HG02852 (cell line): ENCODE data around the gene NUP205.
A peak's percentile ranks its signal among the peaks of the same experiment; 100 is the strongest.

Experiments used
- ATAC-seq: cut with Tn5 transposase; IDR thresholded peaks from one replicate; pipeline ENCODE4 v1.9.1; 2021; ENCODE audit warnings: mild to moderate bottlenecking, moderate library complexity; ENCODE audit not compliant: unreplicated experiment

NUP205 gene, protein sequence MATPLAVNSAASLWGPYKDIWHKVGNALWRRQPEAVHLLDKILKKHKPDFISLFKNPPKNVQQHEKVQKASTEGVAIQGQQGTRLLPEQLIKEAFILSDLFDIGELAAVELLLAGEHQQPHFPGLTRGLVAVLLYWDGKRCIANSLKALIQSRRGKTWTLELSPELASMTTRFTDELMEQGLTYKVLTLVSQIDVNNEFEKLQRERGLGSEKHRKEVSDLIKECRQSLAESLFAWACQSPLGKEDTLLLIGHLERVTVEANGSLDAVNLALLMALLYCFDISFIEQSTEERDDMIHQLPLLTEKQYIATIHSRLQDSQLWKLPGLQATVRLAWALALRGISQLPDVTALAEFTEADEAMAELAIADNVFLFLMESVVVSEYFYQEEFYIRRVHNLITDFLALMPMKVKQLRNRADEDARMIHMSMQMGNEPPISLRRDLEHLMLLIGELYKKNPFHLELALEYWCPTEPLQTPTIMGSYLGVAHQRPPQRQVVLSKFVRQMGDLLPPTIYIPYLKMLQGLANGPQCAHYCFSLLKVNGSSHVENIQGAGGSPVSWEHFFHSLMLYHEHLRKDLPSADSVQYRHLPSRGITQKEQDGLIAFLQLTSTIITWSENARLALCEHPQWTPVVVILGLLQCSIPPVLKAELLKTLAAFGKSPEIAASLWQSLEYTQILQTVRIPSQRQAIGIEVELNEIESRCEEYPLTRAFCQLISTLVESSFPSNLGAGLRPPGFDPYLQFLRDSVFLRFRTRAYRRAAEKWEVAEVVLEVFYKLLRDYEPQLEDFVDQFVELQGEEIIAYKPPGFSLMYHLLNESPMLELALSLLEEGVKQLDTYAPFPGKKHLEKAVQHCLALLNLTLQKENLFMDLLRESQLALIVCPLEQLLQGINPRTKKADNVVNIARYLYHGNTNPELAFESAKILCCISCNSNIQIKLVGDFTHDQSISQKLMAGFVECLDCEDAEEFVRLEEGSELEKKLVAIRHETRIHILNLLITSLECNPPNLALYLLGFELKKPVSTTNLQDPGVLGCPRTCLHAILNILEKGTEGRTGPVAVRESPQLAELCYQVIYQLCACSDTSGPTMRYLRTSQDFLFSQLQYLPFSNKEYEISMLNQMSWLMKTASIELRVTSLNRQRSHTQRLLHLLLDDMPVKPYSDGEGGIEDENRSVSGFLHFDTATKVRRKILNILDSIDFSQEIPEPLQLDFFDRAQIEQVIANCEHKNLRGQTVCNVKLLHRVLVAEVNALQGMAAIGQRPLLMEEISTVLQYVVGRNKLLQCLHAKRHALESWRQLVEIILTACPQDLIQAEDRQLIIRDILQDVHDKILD (N-terminal part only)

DNA sequence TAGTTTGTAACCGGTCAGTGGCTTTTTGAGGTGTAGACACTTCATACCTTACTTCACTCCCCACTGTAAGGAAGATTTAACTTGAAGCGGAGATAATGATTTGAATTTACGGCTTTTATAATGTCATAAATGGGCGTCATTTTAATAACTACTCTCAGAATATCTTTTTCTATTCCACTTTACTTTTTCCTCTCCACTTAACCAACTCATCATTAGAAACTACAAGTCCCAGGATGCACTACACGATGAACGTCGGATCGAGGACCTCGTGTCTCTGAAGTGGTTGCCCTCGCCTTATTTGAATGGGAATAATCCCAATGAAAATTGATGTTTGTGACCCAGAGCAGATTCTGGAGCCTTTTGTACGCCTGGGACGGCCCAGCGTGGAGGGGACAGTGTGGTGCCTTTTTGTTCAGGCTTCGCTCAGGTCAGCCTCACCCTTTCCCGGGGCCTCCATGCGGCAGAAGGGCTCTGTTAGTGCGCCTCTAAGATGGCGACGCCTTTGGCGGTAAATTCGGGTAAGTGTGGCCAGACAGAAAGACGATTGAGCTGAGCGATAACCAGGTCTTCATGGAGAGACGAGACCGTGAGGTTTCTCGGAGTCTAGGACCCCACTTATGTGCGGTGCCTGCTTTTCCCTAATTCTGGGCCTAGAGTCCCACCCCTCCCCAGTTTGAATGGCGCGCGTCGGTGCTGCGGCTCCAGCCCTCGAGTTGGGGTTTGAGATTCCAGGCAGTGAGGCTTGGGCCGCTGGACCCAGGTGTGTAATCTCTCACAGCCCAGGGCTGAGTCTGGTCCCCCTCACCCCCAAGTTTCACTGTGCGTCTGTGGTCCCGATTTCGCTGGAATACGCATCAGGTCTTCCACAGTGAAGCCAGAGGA, at the start of gene NUP205:
Gene NUP205 (plus strand): TSS at position 463 of the 882 bp plus-strand sequence. CDS start 28 bp downstream, at position 491.
- peak; percentile 67 for ATAC-seq

DNA sequence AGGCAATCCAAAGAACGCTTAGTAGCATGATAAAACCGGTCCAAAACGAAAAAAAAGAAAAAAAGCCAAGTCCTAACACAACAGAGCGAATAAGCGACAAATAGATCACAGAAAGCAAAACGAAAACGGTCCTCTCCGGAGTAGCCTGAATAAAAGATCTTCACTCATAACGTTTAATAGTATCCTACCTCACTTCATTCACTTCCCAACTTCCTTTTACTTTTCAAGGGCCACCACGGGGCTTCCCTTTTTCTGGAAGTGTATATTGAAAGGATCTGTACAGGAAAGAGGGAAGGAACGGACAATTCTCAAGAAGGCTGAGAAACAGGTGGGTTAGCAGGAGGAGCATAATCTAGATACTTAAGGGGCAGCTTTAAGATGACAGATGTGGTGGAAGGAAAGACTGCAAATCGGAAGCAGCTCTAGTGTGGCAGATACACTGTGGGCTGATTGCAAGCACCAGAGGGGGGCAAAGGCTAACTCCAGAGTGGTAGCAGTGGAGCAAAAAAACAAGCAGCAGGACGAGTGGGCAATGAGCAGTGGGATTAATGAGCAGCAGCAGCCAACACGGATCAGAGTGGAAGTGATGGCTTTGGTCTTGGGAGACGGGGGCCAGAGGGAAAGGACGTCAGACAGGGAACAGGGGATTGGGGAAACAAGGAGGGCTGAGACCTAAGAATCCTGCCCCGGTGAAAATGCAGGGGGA, 48.7 kb upstream of the NUP205 start:
- ATAC-seq, result peak; percentile 19

DNA sequence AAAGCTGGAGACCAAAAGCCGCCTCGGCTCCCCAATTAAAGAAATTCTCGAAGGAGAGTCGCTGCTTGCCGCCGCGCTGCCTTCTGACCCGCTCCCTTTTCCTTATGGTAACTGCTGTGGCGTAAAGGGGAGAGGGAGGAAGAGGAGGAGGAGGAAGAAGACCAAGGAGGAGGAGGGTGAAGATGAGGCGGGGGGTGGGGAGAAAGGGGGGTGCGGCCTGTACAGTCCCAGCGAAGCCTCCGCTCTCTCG, 48.2 kb upstream of the NUP205 start:
- ATAC-seq, result no peak

DNA sequence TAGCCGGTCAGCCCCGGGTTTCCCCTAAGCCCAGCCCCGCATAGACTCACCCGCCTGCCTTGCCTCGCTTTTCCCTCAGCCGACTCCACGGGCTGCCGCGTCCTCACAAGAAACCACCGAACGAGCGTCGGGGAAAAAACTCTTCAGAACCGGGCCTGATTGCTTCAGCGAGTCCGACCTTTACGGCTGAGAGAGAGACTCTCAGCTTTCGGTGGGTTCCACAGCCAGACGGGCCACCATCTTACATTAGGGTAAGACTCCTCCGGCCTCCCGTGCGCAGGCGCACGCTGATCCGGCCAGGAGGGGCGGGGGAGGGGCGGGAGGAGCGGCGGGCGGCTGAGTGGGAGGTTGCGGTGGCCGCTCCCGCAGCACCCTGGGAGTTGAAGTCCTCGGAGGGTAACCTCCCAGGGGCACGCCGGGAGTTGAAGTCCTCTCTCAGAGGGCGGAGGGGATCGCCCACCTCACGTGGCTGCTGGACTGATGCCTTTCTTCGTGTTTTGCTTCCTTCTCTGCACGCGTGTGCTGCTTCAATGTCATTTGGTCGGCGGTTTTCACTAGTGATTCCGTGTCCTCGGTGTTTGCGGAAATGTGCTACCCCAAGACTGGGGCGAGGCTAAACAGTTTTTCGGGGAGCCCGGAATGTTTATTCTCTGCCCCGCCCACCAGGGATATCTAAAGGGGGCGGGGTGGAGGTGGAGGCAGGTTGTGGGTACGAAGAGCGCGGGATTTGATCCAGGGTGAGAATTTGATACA, 47.7 kb upstream of the NUP205 start, which contains the start of gene CNOT4:
Gene CNOT4 (minus strand): TSS at position 264 of the 753 bp plus-strand sequence. CDS start 71,771 bp downstream, outside the sequence.
- peak; percentile 94 for ATAC-seq

DNA sequence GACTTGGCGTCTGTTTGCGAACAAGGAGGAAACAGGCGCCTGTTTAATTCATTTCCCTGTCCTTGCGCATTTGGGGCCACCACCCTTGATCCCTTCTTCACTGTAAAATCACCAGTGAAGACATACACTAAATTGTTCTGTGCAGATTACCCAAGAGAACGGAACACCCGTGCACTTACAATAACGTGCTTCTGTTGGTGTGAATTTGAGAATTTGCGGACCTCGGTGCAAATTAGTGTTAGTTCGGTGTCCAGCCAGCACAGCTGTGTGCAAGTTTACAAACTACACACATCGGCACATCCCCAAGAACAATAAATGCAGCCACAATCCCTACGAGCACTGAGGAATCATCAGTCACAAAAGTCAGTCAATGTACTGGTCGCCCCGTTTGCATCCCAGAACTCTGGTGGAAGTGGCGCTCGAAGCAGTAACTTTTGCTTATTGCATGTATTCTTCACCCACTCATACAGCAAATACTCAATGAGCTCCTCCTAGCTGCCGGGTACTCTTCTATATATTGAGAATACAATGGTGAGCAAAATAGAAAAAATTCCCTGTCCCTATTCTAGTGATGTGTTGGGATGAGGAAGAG, 47.0 kb upstream of the NUP205 start:
- no peak for ATAC-seq

DNA sequence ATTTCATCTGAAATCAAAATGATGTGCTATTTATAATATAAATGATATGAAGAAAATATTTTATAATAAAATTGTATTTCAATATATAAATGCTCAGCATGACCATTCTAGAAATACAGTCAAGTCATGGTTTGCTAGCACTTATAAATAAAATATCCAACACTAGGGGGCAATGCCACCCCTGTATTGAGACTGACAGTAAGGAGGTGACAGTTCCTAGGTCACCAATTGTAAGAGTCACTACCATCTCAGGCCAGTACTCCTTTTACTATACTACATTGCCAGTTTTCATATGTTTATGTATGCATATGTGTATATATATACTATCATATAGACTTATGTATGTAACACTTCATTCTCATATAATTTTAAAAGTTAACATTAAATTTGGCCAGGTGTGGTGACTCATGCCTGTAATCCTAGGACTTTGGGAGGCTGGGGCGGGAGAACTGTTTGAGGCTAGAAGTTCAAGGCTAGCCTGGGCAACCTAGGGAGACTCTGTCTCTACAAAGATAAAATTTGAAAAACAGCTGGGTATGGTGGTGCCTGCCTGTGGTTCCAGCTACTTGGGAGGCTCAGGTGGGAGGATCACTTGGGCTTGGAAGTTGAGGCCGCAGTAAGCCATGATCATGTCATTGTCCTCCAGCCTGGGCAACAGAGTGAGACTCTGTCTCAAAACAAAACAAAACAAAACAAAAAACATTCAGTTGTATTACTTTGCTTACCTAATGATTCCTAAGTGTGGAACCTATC, 45.4 kb upstream of the NUP205 start:
- ATAC-seq, result peak; percentile 33

DNA sequence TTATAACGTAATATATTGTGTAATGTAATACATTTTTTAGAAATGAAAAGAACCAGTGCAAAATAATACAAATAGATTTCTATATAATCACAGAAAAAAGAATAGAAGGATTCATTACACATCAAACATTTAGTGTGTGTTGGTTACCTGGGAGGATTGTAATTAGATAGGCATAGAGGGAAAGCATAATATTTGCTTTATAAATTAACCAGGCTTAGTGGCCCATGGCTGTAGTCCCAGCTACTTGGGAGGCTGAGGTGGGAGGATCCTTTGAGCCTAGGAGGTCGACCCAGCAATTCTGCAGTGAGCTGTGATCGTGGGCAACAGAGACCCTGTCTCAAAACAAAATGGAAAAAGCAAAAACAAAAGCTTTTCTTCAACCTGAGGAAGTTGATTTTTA, 42.9 kb upstream of the NUP205 start:
- ATAC-seq, result no peak

DNA sequence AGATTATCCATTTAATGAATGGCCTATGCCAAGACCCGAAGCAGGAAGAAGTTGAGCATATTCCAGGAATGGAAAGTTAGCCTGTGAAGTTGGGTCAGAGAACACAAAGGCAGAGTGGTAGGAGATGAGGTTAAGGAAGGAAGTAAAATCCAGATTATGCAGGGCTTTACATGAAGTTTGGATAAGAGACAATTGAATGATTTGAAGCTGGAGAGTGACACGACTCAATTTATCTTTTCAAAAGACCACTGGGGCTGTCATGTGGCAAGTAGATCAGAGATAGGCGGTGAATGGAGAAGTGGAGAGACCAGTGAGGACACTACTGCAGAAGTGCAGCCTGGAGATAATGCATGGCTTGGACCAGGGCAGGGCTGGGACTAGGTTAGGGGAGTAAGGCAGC, 40.7 kb upstream of the NUP205 start:
- ATAC-seq, result no peak

DNA sequence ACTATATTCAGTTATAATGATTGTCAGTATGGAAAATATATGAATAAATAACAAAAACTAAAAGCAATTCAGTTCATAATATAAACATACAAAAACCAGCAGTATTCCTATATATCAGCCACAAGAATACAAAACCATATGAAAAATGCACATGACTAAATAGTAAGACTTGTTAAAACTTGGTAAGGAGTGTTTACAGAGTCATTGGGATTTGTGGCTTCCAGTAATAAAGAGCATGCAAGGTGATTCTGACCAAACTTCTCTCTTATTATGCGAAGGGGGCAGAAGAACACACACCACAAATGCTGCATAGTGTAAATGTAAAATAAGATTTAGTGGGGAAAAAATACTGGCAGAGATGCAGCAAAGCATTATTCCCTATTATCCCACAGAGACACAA, 39.0 kb upstream of the NUP205 start:
- no peak for ATAC-seq

DNA sequence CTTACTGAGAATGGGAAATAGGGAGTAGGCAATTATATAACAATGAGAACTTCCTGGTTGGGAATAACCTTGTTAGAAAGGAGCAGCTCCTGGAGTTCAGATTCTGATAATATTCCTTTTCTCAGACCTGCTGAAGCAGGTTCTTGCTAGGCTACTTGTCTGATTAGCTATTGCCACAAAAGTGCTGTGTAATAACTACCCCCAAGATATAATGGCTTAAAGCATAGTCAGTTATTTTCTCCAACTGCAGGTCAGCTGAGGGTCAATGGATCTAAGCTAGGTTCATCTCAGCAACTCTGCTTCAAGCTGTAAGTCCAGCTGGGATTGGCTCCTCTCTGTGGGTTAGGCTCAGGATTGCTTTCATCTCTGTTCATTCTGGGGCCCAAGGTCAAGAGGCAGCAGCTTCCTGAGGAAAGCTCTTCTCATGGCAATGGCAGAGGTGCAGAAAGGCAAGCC, 38.5 kb upstream of the NUP205 start:
- ATAC-seq, result no peak

DNA sequence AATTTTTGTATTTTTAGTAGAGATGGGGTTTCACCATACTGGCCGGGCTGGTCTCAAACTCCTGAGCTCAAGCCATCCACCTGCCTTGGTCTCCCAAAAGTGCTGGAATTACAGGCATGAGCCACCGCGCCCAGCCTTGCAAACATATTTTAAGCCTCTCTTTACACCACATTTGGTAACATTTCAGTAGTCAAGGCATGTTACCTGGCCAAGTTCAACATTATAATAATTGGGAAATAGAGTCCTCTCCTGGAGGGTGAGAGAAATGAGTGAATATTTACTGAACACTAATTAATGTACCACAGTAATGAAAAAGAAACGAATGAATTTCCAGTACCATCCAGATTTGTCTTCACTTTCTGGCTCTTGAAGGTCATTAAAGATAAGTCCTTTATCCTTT, 37.8 kb upstream of the NUP205 start:
- no peak for ATAC-seq

DNA sequence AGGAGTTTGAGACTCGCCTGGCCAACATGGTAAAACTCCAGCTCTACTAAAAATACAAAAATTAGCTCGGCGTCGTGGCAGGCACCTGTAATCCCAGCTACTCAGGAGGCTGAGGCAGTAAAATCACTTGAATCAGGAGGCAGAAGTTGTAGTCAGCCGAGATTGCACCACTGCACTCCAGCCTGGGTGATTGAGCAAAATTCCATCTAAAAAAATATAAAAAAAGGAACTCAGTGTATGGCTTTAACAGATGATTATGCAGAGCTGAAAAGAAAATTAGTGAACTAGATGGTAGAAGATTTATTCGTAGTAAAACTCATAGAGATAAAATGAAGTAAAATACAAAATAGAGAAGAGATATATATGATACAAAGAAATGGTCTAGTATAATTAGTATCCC, 35.2 kb upstream of the NUP205 start:
- ATAC-seq, result no peak

DNA sequence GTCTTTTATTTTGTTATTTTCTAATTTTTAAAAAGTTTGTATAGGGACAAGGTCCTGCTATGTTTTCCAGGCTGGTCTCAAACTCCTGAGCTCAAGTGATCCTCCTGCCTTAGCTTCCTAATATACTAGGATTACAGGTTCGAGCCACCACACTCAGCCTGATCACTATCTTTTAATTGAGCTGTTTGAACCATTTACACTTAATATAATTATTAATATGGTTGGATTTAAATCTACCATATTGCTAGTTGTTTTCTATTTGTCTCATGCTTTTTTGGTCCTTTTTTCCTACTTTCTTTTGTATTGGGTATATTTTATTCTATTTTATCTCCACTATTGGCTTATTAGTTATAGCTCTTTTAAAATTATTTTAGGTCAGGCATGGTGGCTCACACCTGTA, 34.6 kb upstream of the NUP205 start:
- ATAC-seq, result no peak

DNA sequence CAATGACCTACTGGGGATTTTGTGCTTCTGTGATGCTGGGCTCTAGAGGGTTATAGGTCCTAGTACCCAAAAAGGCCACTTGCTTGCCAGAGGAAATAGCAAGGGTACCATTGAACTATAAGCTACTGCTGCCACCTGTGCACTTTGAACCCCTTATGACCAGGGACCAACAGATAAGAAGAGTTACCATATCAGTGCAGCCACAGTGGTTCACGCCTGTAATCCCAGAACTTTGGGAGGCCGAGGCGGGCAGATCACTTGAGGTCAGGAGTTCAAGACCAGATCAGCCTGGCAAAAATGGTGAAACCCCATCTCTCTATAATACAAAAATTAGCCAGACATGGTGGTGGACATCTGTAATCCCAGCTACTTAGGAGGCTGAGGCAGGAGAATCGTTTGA, 32.3 kb upstream of the NUP205 start:
- ATAC-seq, result no peak

DNA sequence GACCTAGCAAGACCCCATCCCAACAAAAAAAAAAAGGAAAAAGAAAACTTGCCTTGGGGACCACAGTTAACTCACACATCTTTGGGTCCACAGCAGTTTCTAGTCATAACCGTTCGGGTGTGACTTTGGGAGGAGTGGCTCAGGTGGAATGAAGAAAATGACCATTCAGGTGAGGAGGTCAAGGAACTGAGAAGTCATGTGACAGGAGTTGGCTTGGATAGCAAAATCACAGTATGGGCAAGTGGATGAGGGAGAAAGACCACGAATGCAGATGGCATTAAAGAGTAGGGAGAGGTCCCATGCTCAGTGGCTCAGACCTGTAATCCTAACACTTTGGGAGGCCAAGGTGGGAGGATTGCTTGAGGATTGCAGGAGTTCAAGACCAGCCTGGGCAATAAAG, 30.7 kb upstream of the NUP205 start:
- no peak for ATAC-seq

DNA sequence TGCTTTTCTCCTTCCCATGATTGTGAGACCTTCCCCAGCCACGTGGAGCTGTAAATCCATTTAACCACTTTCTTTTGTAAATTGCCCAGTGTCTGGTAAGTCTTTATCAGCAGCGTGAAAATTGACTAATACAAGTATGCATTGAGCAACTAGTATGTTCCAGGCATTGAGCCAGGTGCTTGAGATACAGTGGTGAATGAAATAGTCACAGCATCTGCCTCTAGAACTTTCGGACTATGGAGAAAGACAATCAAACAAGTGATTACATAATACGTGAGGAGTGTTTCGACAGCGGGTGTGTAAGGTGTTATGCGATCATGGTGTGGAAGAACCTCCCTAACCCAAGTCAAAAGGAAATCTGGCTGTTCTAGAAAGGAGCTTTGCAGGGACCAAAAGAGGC, 21.6 kb upstream of the NUP205 start:
- no peak for ATAC-seq

DNA sequence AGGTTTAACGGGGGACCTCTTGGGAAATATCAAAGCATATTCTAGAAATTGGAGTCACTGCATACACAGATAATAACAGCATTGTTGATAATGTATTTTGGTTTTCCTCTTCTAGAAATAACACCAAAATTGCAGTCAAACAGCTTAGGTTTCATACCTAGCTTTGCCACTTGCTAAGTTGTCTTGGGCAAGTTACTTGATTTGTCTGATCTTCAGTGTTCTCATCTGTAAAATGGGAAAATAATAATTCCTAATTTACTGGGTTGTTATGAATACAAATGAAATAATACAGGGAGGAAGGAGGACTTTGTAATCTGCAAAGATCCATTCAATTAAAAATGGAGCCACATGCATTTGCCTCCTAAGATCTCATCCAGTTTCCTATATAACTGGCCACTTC, 20.3 kb upstream of the NUP205 start:
- no peak for ATAC-seq

DNA sequence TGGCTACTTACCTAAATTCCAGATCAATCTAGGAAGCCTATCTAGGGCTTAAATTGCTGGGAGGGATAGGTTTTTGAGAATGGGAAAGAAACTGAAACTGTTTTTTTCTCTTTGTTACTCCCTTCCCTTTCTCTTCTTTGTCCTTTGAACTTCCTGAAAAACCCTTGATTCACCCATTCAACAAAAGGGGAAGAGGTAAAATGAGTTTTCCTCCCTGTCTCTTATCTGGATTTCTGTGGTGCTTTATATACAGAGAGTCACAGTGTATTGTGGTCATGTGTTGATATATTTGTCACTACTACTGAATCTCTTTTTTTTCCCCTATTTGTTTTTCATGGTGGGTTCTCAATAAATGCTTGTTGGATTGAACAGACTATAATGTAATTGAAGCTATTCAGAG, 19.8 kb upstream of the NUP205 start:
- no peak for ATAC-seq
